HEK293 (cell line): ENCODE data around the gene CENPO.

Source experiments
- CTCF ChIA-PET: fragments of 350-600 bp; formaldehyde crosslinking; extraction: SDS; loops from one replicate; lab custom pipeline; 2021; ENCODE audit warnings: antibody characterized with exemption; lab: Yijun Ruan, JAX
- POLR2A ChIA-PET: fragments of 300-600 bp; formaldehyde crosslinking; extraction: SDS; loops from one replicate; lab custom pipeline; 2020; ENCODE audit warnings: antibody characterized with exemption, inconsistent platforms; lab: Yijun Ruan, JAX
- H3K27ac ChIP-seq: fragments of 200-500 bp; sonication (Bioruptor generic); 2 replicates; pipeline ENCODE4 v1.5.1; 2014; ENCODE audit warnings: low read depth, low read length, control low read depth, inconsistent platforms; ENCODE audit errors: extremely low read depth
- H3K36me3 ChIP-seq, 2 experiments: fragments of 200-500 bp in 1 of 2; sonication (Bioruptor generic) in 1 of 2; 1 replicate in 1 of 2; 2 replicates in 1 of 2; pipeline ENCODE4 v1.5.1; 2014 to 2017; ENCODE audit warnings: inconsistent platforms in 2 of 2, low read length in 2 of 2; ENCODE audit not compliant: control insufficient read depth in 2 of 2, insufficient read depth in 1 of 2
- H3K4me1 ChIP-seq: fragments of 200-500 bp; sonication (Bioruptor generic); 2 replicates; pipeline ENCODE4 v1.5.1; 2014; ENCODE audit warnings: mild to moderate bottlenecking, low read length, inconsistent platforms; ENCODE audit not compliant: control insufficient read depth, insufficient read depth
- H3K4me3 ChIP-seq: 2 replicates; pipeline ENCODE4 v1.5.1; 2011; ENCODE audit warnings: low read depth, mild to moderate bottlenecking, control low read depth, low read length, moderate library complexity
- H3K9me3 ChIP-seq: fragments of 200-500 bp; sonication (Bioruptor generic); 2 replicates; pipeline ENCODE4 v1.5.1; 2014; ENCODE audit warnings: low read depth, low read length, inconsistent platforms; ENCODE audit not compliant: control insufficient read depth, insufficient read depth
- FEZF1 ChIP-seq: fragments of 450-650 bp; formaldehyde crosslinking; IDR thresholded peaks from 2 replicates; pipeline ENCODE4 v1.5.1; 2016; ENCODE audit warnings: missing biosample characterization, missing genetic modification characterization
- HOXA7 ChIP-seq: sonication (generic); formaldehyde crosslinking; IDR thresholded peaks from 2 replicates; pipeline ENCODE4 v1.8.1; 2022; ENCODE audit warnings: missing genetic modification reagents, borderline replicate concordance
- HOXD13 ChIP-seq: sonication (generic); formaldehyde crosslinking; IDR thresholded peaks from 2 replicates; pipeline ENCODE4 v1.8.0; 2022; ENCODE audit warnings: missing genetic modification reagents, borderline replicate concordance
- KLF8 ChIP-seq: fragments of 450-650 bp; formaldehyde crosslinking; IDR thresholded peaks from 2 replicates; pipeline ENCODE4 v1.5.1; 2016; ENCODE audit warnings: missing biosample characterization, missing genetic modification characterization
- OVOL3 ChIP-seq: fragments of 450-650 bp; formaldehyde crosslinking; IDR thresholded peaks from 2 replicates; pipeline ENCODE4 v1.5.1; 2016; ENCODE audit warnings: missing biosample characterization, missing genetic modification characterization
- ZBTB10 ChIP-seq: fragments of 450-650 bp; formaldehyde crosslinking; IDR thresholded peaks from 2 replicates; pipeline ENCODE4 v1.5.1; 2016; ENCODE audit warnings: missing biosample characterization, missing genetic modification characterization
- ZBTB20 ChIP-seq: fragments of 450-650 bp; formaldehyde crosslinking; IDR thresholded peaks from 2 replicates; pipeline ENCODE4 v1.5.1; 2016; ENCODE audit warnings: missing biosample characterization, missing genetic modification characterization
- ZIC2 ChIP-seq: fragments of 450-650 bp; formaldehyde crosslinking; IDR thresholded peaks from 2 replicates; pipeline ENCODE4 v1.5.1; 2016; ENCODE audit warnings: missing biosample characterization, missing genetic modification characterization
- ZNF140 ChIP-seq: fragments of 450-650 bp; formaldehyde crosslinking; IDR thresholded peaks from 2 replicates; pipeline ENCODE4 v1.5.1; 2016; ENCODE audit warnings: missing biosample characterization, missing genetic modification characterization
- ZNF211 ChIP-seq: fragments of 450-650 bp; formaldehyde crosslinking; IDR thresholded peaks from 2 replicates; pipeline ENCODE4 v1.5.1; 2016; ENCODE audit warnings: low read depth, missing biosample characterization, missing genetic modification characterization
- ZNF239 ChIP-seq: fragments of 450-650 bp; formaldehyde crosslinking; IDR thresholded peaks from 2 replicates; pipeline ENCODE4 v1.5.1; 2016; ENCODE audit warnings: missing biosample characterization, missing genetic modification characterization
- ZNF26 ChIP-seq: fragments of 450-650 bp; formaldehyde crosslinking; IDR thresholded peaks from 2 replicates; pipeline ENCODE4 v1.5.1; 2016; ENCODE audit warnings: missing biosample characterization, missing genetic modification characterization
- ZNF266 ChIP-seq: fragments of 450-650 bp; formaldehyde crosslinking; IDR thresholded peaks from 2 replicates; pipeline ENCODE4 v1.5.1; 2016; ENCODE audit warnings: missing biosample characterization, missing genetic modification characterization, low read depth
- ZNF280D ChIP-seq: fragments of 450-650 bp; formaldehyde crosslinking; IDR thresholded peaks from 2 replicates; pipeline ENCODE4 v1.5.1; 2016; ENCODE audit warnings: missing biosample characterization, missing genetic modification characterization
- ZNF302 ChIP-seq: fragments of 450-650 bp; formaldehyde crosslinking; IDR thresholded peaks from 2 replicates; pipeline ENCODE4 v1.5.1; 2016; ENCODE audit warnings: missing biosample characterization, missing genetic modification characterization, low read depth
- ZNF311 ChIP-seq: fragments of 450-650 bp; formaldehyde crosslinking; IDR thresholded peaks from 2 replicates; pipeline ENCODE4 v1.5.1; 2017; ENCODE audit warnings: missing biosample characterization, missing genetic modification characterization, borderline replicate concordance
- ZNF529 ChIP-seq: fragments of 450-650 bp; formaldehyde crosslinking; IDR thresholded peaks from 2 replicates; pipeline ENCODE4 v1.5.1; 2017; ENCODE audit warnings: missing genetic modification characterization, missing biosample characterization; ENCODE audit not compliant: insufficient replicate concordance
- ZNF555 ChIP-seq: fragments of 450-650 bp; formaldehyde crosslinking; conservative IDR thresholded peaks from 2 replicates; pipeline ENCODE4 v1.5.1; 2017; ENCODE audit warnings: missing biosample characterization, mild to moderate bottlenecking, missing genetic modification characterization, inconsistent platforms
- ZNF561 ChIP-seq: fragments of 450-650 bp; IDR thresholded peaks from 2 replicates; pipeline ENCODE4 v1.5.1; 2018; ENCODE audit warnings: missing biosample characterization, missing genetic modification characterization, borderline replicate concordance
- ZNF571 ChIP-seq: fragments of 450-650 bp; formaldehyde crosslinking; IDR thresholded peaks from 2 replicates; pipeline ENCODE4 v1.5.0; 2017; ENCODE audit warnings: missing biosample characterization, missing genetic modification characterization
- ZNF610 ChIP-seq: fragments of 450-650 bp; formaldehyde crosslinking; IDR thresholded peaks from 2 replicates; pipeline ENCODE4 v1.5.1; 2016; ENCODE audit warnings: missing biosample characterization, missing genetic modification characterization, borderline replicate concordance
- ZNF707 ChIP-seq: fragments of 450-650 bp; formaldehyde crosslinking; IDR thresholded peaks from 2 replicates; pipeline ENCODE4 v1.5.1; 2016; ENCODE audit warnings: missing biosample characterization, missing genetic modification characterization
- ZNF791 ChIP-seq: fragments of 450-650 bp; formaldehyde crosslinking; IDR thresholded peaks from 2 replicates; pipeline ENCODE4 v1.5.1; 2016; ENCODE audit warnings: missing biosample characterization, missing genetic modification characterization
- TF ChIP-seq, protein P1 (sequence below): fragments of 450-650 bp; formaldehyde crosslinking; conservative IDR thresholded peaks from 2 replicates; pipeline ENCODE4 v1.5.1; 2016; ENCODE audit warnings: low read depth, missing biosample characterization, missing genetic modification characterization

The CENPO gene

GRCh38 chr2:24788816-24789215 lies 4.4 kb upstream of the CENPO start:
- CTCF ChIA-PET: no interaction called here
- POLR2A ChIA-PET: no interaction called here
- no peak overlapping the region for H3K4me3 ChIP-seq
- H3K27ac ChIP-seq: no peak overlapping the region
- H3K36me3 ChIP-seq: peaks cover 0 to 6% of the 10 kb centered on the region in 2 experiments; a peak in 1 of 3 replicates
- no peaks in the 10 kb centered on the region for H3K9me3 ChIP-seq
- no peak for TF ChIP-seq ZBTB20
- no peak for TF ChIP-seq OVOL3 (tag by site-specific recombination)
- no peak for TF ChIP-seq ZNF211
- no peak for TF ChIP-seq ZNF707
- TF ChIP-seq ZBTB10 (tag by site-specific recombination): no peak
- no peak for TF ChIP-seq ZNF610
- TF ChIP-seq ZNF302 (tag by site-specific recombination): no peak
- TF ChIP-seq KLF8: no peak
- TF ChIP-seq ZNF555 (tag by site-specific recombination): no peak
- TF ChIP-seq ZNF266 (tag by site-specific recombination): no peak
- TF ChIP-seq FEZF1 (tag by site-specific recombination): no peak
- peaks cover 9% of the 10 kb centered on the region; the same call in 1 of the 2 replicates for H3K4me1 ChIP-seq

DNA sequence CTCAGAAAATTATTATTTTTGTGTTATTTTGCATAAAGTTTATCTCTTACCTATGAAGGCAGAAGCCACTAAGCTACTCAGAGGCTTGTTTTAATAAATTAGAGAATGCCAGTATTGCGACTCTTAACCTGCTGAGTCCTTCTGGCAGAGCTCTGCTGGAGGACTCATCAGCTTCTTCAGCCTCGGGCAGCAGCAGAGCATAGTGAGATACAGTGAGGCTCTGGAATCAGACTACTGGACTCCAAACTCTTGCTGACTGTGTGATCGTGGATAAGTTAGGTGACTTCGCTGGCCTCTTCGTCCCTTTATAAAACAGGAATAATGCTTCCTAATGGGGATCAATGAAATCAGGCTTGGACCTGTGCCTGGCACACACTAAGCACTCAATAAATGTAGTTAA lies 1.8 kb upstream of the CENPO start:
- H3K9me3 ChIP-seq: no peaks in the 10 kb centered on the region
- POLR2A ChIA-PET: interaction anchor here (0.8 to 1.1 kb wide), 2 partner anchors 366 to 369 kb away, joined by 3 to 4 read pairs; no protein-coding TSS in a partner anchor
- TF ChIP-seq HOXD13: no peak
- TF ChIP-seq ZNF529: no peak
- TF ChIP-seq ZNF791 (tag by site-specific recombination): no peak
- TF ChIP-seq ZIC2 (tag by site-specific recombination): no peak
- no peak for TF ChIP-seq ZNF26 (tag by site-specific recombination)
- TF ChIP-seq ZNF140 (tag by site-specific recombination): no peak
- TF ChIP-seq, protein P1, sequence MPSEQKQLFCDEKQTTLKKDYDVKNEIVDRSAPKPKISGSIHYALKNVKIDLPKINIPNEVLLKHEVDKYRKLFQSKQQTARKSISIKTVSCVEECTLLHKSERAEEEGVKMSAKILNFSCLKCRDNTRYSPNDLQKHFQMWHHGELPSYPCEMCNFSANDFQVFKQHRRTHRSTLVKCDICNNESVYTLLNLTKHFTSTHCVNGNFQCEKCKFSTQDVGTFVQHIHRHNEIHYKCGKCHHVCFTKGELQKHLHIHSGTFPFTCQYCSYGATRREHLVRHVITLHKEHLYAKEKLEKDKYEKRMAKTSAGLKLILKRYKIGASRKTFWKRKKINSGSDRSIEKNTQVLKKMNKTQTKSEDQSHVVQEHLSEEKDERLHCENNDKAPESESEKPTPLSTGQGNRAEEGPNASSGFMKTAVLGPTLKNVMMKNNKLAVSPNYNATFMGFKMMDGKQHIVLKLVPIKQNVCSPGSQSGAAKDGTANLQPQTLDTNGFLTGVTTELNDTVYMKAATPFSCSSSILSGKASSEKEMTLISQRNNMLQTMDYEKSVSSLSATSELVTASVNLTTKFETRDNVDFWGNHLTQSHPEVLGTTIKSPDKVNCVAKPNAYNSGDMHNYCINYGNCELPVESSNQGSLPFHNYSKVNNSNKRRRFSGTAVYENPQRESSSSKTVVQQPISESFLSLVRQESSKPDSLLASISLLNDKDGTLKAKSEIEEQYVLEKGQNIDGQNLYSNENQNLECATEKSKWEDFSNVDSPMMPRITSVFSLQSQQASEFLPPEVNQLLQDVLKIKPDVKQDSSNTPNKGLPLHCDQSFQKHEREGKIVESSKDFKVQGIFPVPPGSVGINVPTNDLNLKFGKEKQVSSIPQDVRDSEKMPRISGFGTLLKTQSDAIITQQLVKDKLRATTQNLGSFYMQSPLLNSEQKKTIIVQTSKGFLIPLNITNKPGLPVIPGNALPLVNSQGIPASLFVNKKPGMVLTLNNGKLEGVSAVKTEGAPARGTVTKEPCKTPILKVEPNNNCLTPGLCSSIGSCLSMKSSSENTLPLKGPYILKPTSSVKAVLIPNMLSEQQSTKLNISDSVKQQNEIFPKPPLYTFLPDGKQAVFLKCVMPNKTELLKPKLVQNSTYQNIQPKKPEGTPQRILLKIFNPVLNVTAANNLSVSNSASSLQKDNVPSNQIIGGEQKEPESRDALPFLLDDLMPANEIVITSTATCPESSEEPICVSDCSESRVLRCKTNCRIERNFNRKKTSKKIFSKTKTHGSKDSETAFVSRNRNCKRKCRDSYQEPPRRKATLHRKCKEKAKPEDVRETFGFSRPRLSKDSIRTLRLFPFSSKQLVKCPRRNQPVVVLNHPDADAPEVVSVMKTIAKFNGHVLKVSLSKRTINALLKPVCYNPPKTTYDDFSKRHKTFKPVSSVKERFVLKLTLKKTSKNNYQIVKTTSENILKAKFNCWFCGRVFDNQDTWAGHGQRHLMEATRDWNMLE: no peak
- no peak for TF ChIP-seq ZNF610
- TF ChIP-seq ZNF280D (tag by site-specific recombination): no peak
- no peak for TF ChIP-seq ZNF311 (tag by site-specific recombination)
- no peak for TF ChIP-seq HOXA7 (CRISPR knock-in tag)
- TF ChIP-seq ZNF571 (tag by site-specific recombination): no peak
- no peak for TF ChIP-seq ZNF561
- no peak for TF ChIP-seq ZNF239
- no peak for TF ChIP-seq OVOL3 (tag by site-specific recombination)
- TF ChIP-seq, all 188 proteins: peak for 0
- Histone ChIP-seq H3K27ac (no peak overlapping the region), H3K4me1 (peaks cover 9% of the 10 kb centered on the region; the same call in 1 of the 2 replicates), H3K4me3 (no peak overlapping the region), H3K36me3 (peaks cover 8 to 31% of the 10 kb centered on the region in 2 experiments)
- CTCF ChIA-PET: interaction anchor here (1.2 to 2.7 kb wide), 7 partner anchors 10 to 369 kb away, joined by 4 to 15 read pairs (median 4); no protein-coding TSS in a partner anchor
